Measurements from ENCODE around the gene CYP19A1. TPM values are rescaled to one million over a fixed set of nuclear protein-coding genes. Genes with fewer than 3 reads are reported as not detected.

The CYP19A1 gene
- total RNA-seq, 1 donor from 2014 or later, result 0.58 TPM

DNA sequence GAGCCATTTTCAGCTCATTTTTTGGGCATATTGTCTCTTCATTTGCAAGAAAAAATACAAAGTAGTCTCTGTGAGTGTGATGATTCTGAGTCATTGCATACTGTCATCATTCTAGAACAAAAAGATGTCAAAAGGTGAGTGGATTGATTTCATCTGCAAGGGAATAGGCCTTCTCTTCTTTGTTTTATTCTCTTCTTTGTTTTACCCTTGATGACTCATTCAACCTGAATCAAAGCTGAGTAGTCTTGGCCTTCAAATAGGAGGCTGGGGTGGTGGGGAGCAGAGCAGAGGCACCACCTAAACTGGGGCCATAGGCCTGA is 25.4 kb downstream of the CYP19A1 start:
- Histone ChIP-seq H3K9me3 (no peaks in the 10 kb centered on the region), H3K4me1 (peaks cover 7% of the 10 kb centered on the region), H3K36me3 (no peaks in the 10 kb centered on the region), H3K27ac (peak overlapping the region; percentile 3), H3K4me3 (no peak overlapping the region), H3K27me3 (no peaks in the 10 kb centered on the region)
- intact Hi-C loops (cut with DNase I), result no loop called here
- ATAC-seq (no peak), DNase-seq (no peak)
- no peak for TF ChIP-seq CTCF (IDR thresholded peaks at IDR 0.05)

GRCh38 chr15:51312166-51313073 is 26.0 kb downstream of the CYP19A1 start:
- H3K9me3 ChIP-seq, result no peaks in the 10 kb centered on the region
- intact Hi-C loops (cut with DNase I), result no loop called here
- no peak for TF ChIP-seq CTCF (IDR thresholded peaks at IDR 0.05)
- H3K36me3 ChIP-seq, result no peaks in the 10 kb centered on the region
- no peak for DNase-seq
- H3K4me3 ChIP-seq, result no peak overlapping the region
- ATAC-seq, result no peak
- H3K27ac ChIP-seq, result peak overlapping the region; percentile 3
- no peaks in the 10 kb centered on the region for H3K27me3 ChIP-seq
- peaks cover 9% of the 10 kb centered on the region for H3K4me1 ChIP-seq

- Histone ChIP-seq H3K27me3 (no peaks in the 10 kb centered on the region), H3K27ac (no peak overlapping the region), H3K9me3 (no peaks in the 10 kb centered on the region), H3K36me3 (no peaks in the 10 kb centered on the region), H3K4me1 (peaks cover 12% of the 10 kb centered on the region), H3K4me3 (no peak overlapping the region)
- intact Hi-C loops (cut with DNase I), result no loop called here
- ATAC-seq (no peak), DNase-seq (no peak)
- no peak for TF ChIP-seq CTCF (IDR thresholded peaks at IDR 0.05)
Observed at GRCh38 chr15:51311510-51311909, 26.9 kb downstream of the CYP19A1 start.

DNA sequence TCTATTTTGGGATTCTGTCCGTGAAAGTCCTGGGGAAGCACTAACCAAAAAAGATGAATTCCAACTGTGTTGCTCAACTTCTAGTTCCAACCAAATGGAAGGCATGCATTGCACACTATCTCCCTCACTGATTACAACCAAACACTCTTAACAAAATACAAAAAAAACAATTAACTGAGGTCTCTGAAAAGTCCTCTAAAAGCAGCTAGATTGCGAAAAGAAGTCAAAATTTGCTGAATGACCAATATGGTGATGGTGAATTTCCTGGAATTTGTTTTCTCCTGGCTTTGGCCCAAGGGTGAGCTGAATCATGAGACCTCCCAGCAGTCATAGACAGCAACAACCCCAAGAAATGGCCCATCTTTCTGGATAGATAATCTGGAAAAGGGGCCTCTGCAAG is 28.3 kb downstream of the CYP19A1 start:
- no peaks in the 10 kb centered on the region for H3K9me3 ChIP-seq
- peak overlapping the region; percentile 65 for H3K27ac ChIP-seq
- no peaks in the 10 kb centered on the region for H3K27me3 ChIP-seq
- no peak overlapping the region for H3K4me3 ChIP-seq
- intact Hi-C loops (cut with DNase I), result no loop called here
- H3K36me3 ChIP-seq, result no peaks in the 10 kb centered on the region
- no peak for DNase-seq
- H3K4me1 ChIP-seq, result peaks cover 12% of the 10 kb centered on the region
- no peak for ATAC-seq
- no peak for TF ChIP-seq CTCF (IDR thresholded peaks at IDR 0.05)

- ATAC-seq (peak; percentile 48), DNase-seq (no peak)
- Histone ChIP-seq H3K9me3 (no peaks in the 10 kb centered on the region), H3K4me3 (no peak overlapping the region), H3K27me3 (no peaks in the 10 kb centered on the region), H3K27ac (no peak overlapping the region), H3K4me1 (peaks cover 12% of the 10 kb centered on the region), H3K36me3 (no peaks in the 10 kb centered on the region)
- intact Hi-C loops (cut with DNase I), result no loop called here
- TF ChIP-seq CTCF (IDR thresholded peaks at IDR 0.05), result no peak
Observed at GRCh38 chr15:51307811-51308210, 30.6 kb downstream of the CYP19A1 start.
